ENCODE results near the gene GRHL1.

The GRHL1 gene

DNA sequence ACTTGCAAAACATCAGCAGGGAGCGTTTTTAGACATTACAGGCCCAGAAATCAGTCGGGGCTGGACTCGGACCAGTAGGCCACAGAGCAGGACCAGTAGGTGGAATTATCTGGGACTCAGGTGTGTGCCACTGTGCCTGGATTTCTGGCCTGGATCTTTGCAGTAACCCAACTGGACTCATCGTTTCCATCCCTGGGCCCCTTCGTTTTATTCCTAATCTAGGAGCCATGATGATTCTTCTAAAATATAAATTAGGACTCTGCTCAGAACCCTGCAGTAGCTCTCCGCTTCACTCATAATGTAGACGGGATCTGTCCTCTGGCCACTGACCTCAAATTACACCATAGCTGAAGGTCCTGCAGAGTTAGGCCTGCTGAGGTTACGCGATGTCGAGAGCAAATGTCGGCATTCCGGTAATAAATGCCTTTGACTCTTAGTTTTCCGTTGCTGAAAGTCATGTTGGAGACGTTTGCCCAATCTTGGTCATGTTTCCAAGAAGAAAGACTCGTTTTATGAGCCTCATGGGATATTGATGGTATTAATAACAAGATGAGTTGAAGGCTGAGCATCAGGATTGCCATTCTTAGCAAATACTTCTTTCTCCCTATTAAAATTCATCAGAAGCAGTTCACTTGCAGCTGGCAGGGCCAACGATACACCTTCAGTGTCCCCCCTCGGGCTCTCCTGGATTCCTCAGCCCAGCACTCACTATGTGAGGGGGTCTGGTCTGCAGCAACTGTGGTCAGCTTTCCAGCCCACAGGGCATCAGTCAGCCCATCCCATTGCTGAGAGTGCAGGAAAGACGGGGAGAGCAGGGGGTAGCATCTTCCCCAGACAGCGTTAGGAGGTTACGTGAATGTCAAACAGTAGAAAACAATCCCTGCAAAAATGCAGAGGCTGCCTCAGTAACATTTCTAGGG lies 52.0 kb downstream of the GRHL1 start:
- TF ChIP-seq, protein P1, sequence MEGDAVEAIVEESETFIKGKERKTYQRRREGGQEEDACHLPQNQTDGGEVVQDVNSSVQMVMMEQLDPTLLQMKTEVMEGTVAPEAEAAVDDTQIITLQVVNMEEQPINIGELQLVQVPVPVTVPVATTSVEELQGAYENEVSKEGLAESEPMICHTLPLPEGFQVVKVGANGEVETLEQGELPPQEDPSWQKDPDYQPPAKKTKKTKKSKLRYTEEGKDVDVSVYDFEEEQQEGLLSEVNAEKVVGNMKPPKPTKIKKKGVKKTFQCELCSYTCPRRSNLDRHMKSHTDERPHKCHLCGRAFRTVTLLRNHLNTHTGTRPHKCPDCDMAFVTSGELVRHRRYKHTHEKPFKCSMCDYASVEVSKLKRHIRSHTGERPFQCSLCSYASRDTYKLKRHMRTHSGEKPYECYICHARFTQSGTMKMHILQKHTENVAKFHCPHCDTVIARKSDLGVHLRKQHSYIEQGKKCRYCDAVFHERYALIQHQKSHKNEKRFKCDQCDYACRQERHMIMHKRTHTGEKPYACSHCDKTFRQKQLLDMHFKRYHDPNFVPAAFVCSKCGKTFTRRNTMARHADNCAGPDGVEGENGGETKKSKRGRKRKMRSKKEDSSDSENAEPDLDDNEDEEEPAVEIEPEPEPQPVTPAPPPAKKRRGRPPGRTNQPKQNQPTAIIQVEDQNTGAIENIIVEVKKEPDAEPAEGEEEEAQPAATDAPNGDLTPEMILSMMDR (conservative IDR thresholded peaks at IDR 0.05) = no peak
- H3K27ac ChIP-seq = no peak overlapping the region

DNA sequence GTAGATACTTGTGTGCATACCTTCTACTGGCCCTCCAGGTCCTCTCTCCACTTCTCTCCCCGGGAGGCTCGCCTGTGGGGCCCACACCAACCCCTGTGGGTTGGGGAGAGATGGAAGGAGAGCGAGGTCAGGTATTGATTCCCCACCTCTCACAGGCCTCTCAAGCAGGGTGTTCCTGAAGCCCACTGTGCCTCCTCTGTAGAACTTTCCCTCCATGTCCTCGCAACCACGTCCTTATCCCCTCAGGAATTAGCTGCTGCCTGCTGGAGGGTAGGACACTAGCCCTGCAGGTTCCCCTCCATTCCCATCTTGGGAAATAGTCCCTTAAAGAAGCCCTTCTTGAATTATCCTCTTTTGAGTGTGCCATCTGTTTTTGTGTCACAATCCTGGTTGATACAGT lies 52.9 kb downstream of the GRHL1 start:
- no peak overlapping the region for H3K27ac ChIP-seq
- TF ChIP-seq, protein P1 (conservative IDR thresholded peaks at IDR 0.05) = no peak

DNA sequence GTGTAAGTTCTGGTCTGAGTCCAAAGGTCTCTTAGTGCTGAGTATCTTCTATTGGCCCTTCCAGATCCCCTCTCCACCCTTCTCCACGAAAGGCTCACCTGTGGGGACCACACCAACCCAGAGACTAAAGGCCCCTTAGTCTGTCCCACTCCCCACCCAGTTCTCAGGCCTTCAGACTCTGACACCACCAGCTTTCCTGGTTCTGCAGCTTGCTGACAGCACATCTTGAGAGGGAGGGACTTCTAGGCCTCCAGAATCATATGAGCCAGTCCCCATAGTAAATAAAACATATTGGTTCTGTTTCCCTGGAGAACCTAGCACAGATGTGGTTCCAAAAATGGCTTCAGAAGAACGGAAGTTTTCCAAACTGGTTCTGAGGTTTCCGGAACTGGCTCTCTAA lies 53.3 kb downstream of the GRHL1 start:
- H3K27ac ChIP-seq = no peak overlapping the region
- TF ChIP-seq, protein P1 (conservative IDR thresholded peaks at IDR 0.05) = no peak

DNA sequence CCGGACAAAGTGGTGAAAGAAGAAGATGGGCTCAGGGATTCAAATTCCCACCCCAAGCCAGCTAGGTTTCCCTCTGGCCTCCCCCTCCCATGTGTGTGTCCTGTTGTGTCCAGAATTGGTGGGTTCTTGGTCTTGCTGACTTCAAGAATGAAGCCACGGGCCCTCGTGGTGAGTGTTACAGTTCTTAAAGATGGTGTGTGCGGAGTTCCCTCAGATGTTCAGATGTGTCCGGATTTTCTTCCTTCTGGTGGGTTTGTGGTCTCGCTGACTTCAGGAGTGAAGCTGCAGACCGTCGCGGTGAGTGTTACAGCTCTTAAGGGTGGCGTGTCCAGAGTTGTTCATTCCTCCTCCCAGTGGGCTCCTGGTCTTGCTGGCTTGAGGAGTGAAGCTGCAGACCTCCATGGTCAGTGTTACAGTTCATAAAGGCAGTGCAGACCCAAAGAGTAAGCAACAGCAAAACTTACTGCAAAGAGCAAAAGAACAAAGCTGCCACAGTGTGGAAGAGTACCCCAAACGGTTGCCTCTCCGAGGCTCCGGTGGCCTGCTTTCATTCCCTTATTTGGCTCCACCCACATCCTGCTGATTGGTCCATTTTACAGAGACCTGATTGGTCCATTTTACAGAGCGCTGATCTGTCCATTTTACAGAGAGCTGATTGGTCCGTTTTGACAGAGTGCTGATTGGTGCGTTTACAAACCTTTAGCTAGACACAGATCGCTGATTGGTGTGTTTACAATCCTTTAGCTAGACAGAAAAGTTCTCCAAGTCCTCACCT lies 54.2 kb downstream of the GRHL1 start:
- H3K27ac ChIP-seq = no peak overlapping the region
- TF ChIP-seq, protein P1 (conservative IDR thresholded peaks at IDR 0.05) = no peak

DNA sequence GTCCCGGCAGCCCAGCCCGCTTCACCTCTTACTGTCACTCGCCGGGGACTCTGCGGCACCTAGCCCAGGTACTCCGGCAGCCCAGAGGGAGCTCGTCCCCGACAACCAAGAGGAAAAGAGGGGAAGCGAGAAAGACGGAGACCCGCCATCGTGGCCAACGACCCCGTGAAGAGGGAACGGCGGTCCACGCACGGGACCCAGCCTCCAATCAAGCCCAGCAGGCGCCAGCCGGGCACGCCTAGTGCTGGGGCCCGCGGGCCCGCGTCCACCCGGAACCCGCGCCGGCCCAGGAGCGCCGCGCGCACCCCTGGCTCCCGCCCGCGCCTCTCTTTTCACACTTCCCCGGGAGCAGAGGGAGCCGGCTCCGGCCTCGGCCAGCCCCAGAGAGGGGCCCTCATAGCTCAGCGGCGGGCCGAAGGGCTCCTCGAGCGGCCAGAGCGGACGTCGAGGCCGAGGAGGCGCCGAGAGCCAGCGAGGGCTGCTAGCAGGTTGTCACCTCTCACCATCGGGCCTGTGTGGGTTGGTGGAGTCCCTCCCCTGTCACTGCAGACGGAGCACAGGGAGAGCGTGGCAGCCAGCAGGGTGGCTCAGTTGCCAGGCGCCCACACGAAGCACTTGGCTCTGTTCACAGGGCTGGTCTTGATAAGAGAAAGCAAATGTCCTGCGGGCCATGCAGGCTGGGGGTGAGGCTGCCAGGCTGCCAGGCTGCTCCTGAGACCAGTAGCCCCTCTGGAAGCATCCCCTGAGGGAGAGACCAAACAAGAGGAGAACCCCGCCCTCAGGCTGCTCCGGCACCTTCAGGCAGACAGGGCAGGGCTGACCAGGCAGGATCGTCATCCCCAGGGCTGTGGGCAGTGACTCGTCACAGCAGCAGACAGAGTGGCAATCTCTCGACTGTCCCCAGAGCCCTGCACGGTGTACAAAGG lies 55.0 kb downstream of the GRHL1 start:
- TF ChIP-seq, protein P1 (conservative IDR thresholded peaks at IDR 0.05) = no peak
- H3K27ac ChIP-seq = no peak overlapping the region

DNA sequence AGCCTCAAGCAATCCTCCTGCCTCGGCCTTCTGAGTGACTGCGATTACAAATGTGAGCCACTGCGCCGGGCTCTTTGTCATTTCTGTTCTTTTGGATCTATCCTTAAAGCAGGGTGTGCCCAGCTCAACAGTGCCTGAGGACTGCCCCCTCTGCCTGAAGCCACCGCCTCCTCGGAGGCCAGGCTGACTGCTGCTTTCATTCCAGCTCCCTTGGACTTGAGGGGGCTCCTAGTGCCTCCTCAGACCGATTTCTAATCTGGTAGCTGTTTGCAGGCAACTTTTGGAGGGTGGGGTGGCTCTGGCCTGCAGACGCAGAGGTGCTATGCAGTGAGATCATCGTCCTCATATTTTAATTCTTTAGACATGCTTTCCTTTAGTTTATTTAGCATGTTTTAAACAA lies 55.9 kb downstream of the GRHL1 start:
- no peak overlapping the region for H3K27ac ChIP-seq
- TF ChIP-seq, protein P1 (conservative IDR thresholded peaks at IDR 0.05) = no peak

Data from VCaP (cell line).